ENCODE data around the gene LRRC74A. TPM values are rescaled to one million over a fixed set of nuclear protein-coding genes. Genes with fewer than 3 reads are reported as not detected.

LRRC74A gene
- total and polyA plus RNA-seq, 2 donors (not counting 3 experiments of a cell fraction or from before 2014, with no cell fraction given) = not detected

Other genes starting within 250 kb of the LRRC74A start
- gene VASH1, start 64.9 kb upstream of the LRRC74A start, total RNA-seq = 168 and 246 TPM in 2 replicates
- 39.8 and 41.4 TPM in 2 replicates for gene VASH1, start 64.9 kb upstream of the LRRC74A start, polyA plus RNA-seq
- gene ANGEL1, start 13.5 kb upstream of the LRRC74A start, total RNA-seq = 14.8 and 18.4 TPM in 2 replicates
- gene ANGEL1, start 13.5 kb upstream of the LRRC74A start, polyA plus RNA-seq = 22.0 and 24.0 TPM in 2 replicates
- gene IRF2BPL, start 202.3 kb downstream of the LRRC74A start, total RNA-seq = 23.1 and 23.3 TPM in 2 replicates
- 9.3 and 11.8 TPM in 2 replicates for gene IRF2BPL, start 202.3 kb downstream of the LRRC74A start, polyA plus RNA-seq

All from endothelial cell of umbilical vein (primary cell).